Activated CD4-positive, alpha-beta T cell treated with anti-CD3 and anti-CD28 coated beads, Interleukin-2, amount 50 U/mL, for 16 hours (primary cell): Measurements from ENCODE around the gene MICA.
"Not testable (repeated sequence)": the region's sequence is repeated elsewhere in the genome, so short reads cannot be mapped to it uniquely, and the experiment has no call there.

Source experiments
- DNase-seq: peaks from one replicate; pipeline ENCODE4 v3.0.0-alpha.2; 2020

The MICA gene

GRCh38 chr6:31383149-31383548, 20.2 kb upstream of the MICA start:
- DNase-seq = no peak

GRCh38 chr6:31385041-31385440, 18.4 kb upstream of the MICA start:
- DNase-seq = no peak

GRCh38 chr6:31386099-31386498, 17.3 kb upstream of the MICA start:
- no peak for DNase-seq

GRCh38 chr6:31386977-31387376, 16.4 kb upstream of the MICA start:
- no peak for DNase-seq

GRCh38 chr6:31388916-31389801, 14.2 kb upstream of the MICA start:
- DNase-seq = not testable (repeated sequence)

GRCh38 chr6:31389802-31390132, 13.6 kb upstream of the MICA start:
- not testable (repeated sequence) for DNase-seq

- no peak for DNase-seq
Observed at GRCh38 chr6:31393932-31394331, 9.5 kb upstream of the MICA start.

GRCh38 chr6:31394381-31394780, 9.0 kb upstream of the MICA start:
- DNase-seq = no peak

GRCh38 chr6:31395832-31396231, 7.6 kb upstream of the MICA start:
- DNase-seq = no peak

GRCh38 chr6:31396422-31397152, 6.8 kb upstream of the MICA start:
- DNase-seq = peak; percentile 89

GRCh38 chr6:31397153-31397499, 6.3 kb upstream of the MICA start:
- DNase-seq = not testable (repeated sequence)

- no peak for DNase-seq
Observed at GRCh38 chr6:31397901-31398525, 5.4 kb upstream of the MICA start.

- peak; percentile 62 for DNase-seq
Observed at GRCh38 chr6:31399589-31400466, 3.6 kb upstream of the MICA start.

- peak; percentile 83 for DNase-seq
Observed at GRCh38 chr6:31400467-31401289, 2.7 kb upstream of the MICA start.

GRCh38 chr6:31401403-31401802, 2.0 kb upstream of the MICA start:
- DNase-seq = peak; percentile 16

- peak; percentile 41 for DNase-seq
Observed at GRCh38 chr6:31402324-31403282, 792 bp upstream of the MICA start.

GRCh38 chr6:31404061-31404364, 618 bp downstream of the MICA start:
- not testable (repeated sequence) for DNase-seq

- no peak for DNase-seq
Observed at GRCh38 chr6:31405996-31406395, 2.6 kb downstream of the MICA start.

- peak; percentile 46 for DNase-seq
Observed at GRCh38 chr6:31407699-31408098, 4.3 kb downstream of the MICA start.

- no peak for DNase-seq
Observed at GRCh38 chr6:31412506-31412905, 9.1 kb downstream of the MICA start.
